GM12878 (cell line): ENCODE results near the gene EPHB1. TPM values are rescaled to one million over a fixed set of nuclear protein-coding genes. Genes with fewer than 3 reads are reported as not detected.
A peak's percentile ranks its signal among the peaks of the same experiment; 100 is the strongest.

Experiments
- ATAC-seq: fragments of 200-7000 bp; cut with Tn5 transposase; 3 replicates; pipeline ENCODE4 v1.9.1; 2020; ENCODE audit warnings: mild to moderate bottlenecking, moderate library complexity
- BruUV-seq: library from RNA; stranded (reverse); fragments of 400-500 nt; replicated peaks from 2 replicates; lab custom pipeline; 2021; lab: Mats Ljungman, UMichigan
- CTCF ChIA-PET: fragments of 300-600 bp; sonication (Branson Sonifier 250); formaldehyde crosslinking; extraction: SDS; loops from one replicate; lab custom pipeline; 2021; ENCODE audit warnings: inconsistent platforms; lab: Yijun Ruan, JAX
- POLR2A ChIA-PET: fragments of 350-600 bp; formaldehyde crosslinking; extraction: SDS; loops from one replicate; lab custom pipeline; 2021; ENCODE audit warnings: inconsistent platforms; lab: Charles Lee
- RAD21 ChIA-PET: fragments of 300-600 bp; sonication (Branson Sonifier 250); formaldehyde crosslinking; loops from one replicate; lab custom pipeline; 2023; ENCODE audit warnings: antibody characterized with exemption; ENCODE audit not compliant: unreplicated experiment; lab: Charles Lee
- SMC1A ChIA-PET: fragments of 300-600 bp; sonication (Branson Sonifier 250); formaldehyde crosslinking; loops from one replicate; lab custom pipeline; 2023; ENCODE audit not compliant: unreplicated experiment, uncharacterized antibody; lab: Charles Lee
- DNase-seq: peaks from one replicate; pipeline ENCODE4 v3.0.0-alpha.2; 2011; ENCODE audit warnings: low read depth, low spot score
- FAIRE-seq: peaks from 3 replicates; lab custom pipeline; 2011; peaks lifted over from hg19 to GRCh38; lab: Jason Lieb, UNC
- H2AFZ ChIP-seq: 2 replicates; pipeline ENCODE4 v1.6.0; 2011; ENCODE audit warnings: low read depth, low read length, control low read depth; ENCODE audit not compliant: control insufficient read depth
- H3K27ac ChIP-seq: 2 replicates; pipeline ENCODE4 v1.5.1; 2011; ENCODE audit warnings: control low read depth; ENCODE audit not compliant: control insufficient read depth, insufficient read depth
- H3K27me3 ChIP-seq, 2 experiments: replicated peaks in 1 of 2; 2 replicates each; pipeline versions ENCODE4 v1.6.0 to v1.6.1; 2011; ENCODE audit warnings: low read length in 1 of 2; ENCODE audit not compliant: control insufficient read depth in 2 of 2, insufficient read depth in 2 of 2
- H3K36me3 ChIP-seq, 2 experiments: 2 replicates each; pipeline ENCODE4 v1.5.1; 2011; ENCODE audit warnings: low read length in 1 of 2; ENCODE audit not compliant: control insufficient read depth in 2 of 2, insufficient read depth in 2 of 2
- H3K4me1 ChIP-seq: 2 replicates; pipeline ENCODE4 v1.6.1; 2011; ENCODE audit warnings: mild to moderate bottlenecking, low read length, moderate library complexity, mixed read lengths; ENCODE audit not compliant: control insufficient read depth, insufficient read depth
- H3K4me2 ChIP-seq: 2 replicates; pipeline ENCODE4 v1.6.0; 2011; ENCODE audit warnings: control low read depth; ENCODE audit not compliant: control insufficient read depth, insufficient read depth
- H3K4me3 ChIP-seq: fragments of 200-600 bp; sonication (generic); 2 replicates; pipeline ENCODE4 v1.5.1; 2016
- H3K79me2 ChIP-seq: 2 replicates; pipeline ENCODE4 v1.6.0; 2011; ENCODE audit warnings: low read length; ENCODE audit not compliant: control insufficient read depth, insufficient read depth
- H3K9ac ChIP-seq: 2 replicates; pipeline ENCODE4 v1.8.0; 2011; ENCODE audit warnings: low read length, control low read depth, mixed read lengths; ENCODE audit not compliant: control insufficient read depth, insufficient read depth
- H3K9me3 ChIP-seq: replicated peaks from 3 replicates; pipeline ENCODE4 v1.5.1; 2011; ENCODE audit warnings: mild to moderate bottlenecking, low read length; ENCODE audit not compliant: control insufficient read depth, insufficient read depth
- H4K20me1 ChIP-seq: 2 replicates; pipeline ENCODE4 v1.6.0; 2011; ENCODE audit not compliant: control insufficient read depth, insufficient read depth
- BCL3 ChIP-seq: IDR thresholded peaks from 2 replicates; pipeline ENCODE4 v1.6.1; 2011; ENCODE audit warnings: borderline replicate concordance, low read depth, mild to moderate bottlenecking, moderate library complexity, low read length; ENCODE audit not compliant: insufficient read depth, poor library complexity, severe bottlenecking
- CREB1 ChIP-seq: IDR thresholded peaks from 2 replicates; pipeline ENCODE4 v1.6.1; 2012; ENCODE audit warnings: low read depth, mild to moderate bottlenecking, inconsistent platforms
- FOS ChIP-seq: IDR thresholded peaks from 3 replicates; pipeline ENCODE4 v1.6.1; 2011; ENCODE audit warnings: borderline replicate concordance; ENCODE audit not compliant: insufficient read length; ENCODE audit errors: extremely low read depth
- HCFC1 ChIP-seq: fragments of 150-350 bp; IDR thresholded peaks from 2 replicates; pipeline ENCODE4 v1.6.1; 2014; ENCODE audit warnings: low read length
- JUNB ChIP-seq: IDR thresholded peaks from 2 replicates; pipeline ENCODE4 v1.6.1; 2016; ENCODE audit warnings: antibody characterized with exemption, mild to moderate bottlenecking
- MTA3 ChIP-seq: IDR thresholded peaks from 2 replicates; pipeline ENCODE4 v1.6.1; 2012; ENCODE audit warnings: low read length, inconsistent platforms, borderline replicate concordance
- NKRF ChIP-seq: fragments of 450-650 bp; conservative IDR thresholded peaks from 2 replicates; pipeline ENCODE4 v1.6.1; 2017; ENCODE audit warnings: mild to moderate bottlenecking, moderate library complexity
- POLR2AphosphoS2 ChIP-seq: IDR thresholded peaks from 2 replicates; pipeline ENCODE4 v1.6.1; 2011; ENCODE audit warnings: low read depth, mild to moderate bottlenecking, low read length, improper control_type of control experiment, moderate library complexity
- POLR2AphosphoS5 ChIP-seq: IDR thresholded peaks from 2 replicates; pipeline ENCODE4 v1.6.1; 2011; ENCODE audit warnings: mild to moderate bottlenecking, low read length, inconsistent platforms
- RB1 ChIP-seq: fragments of 450-650 bp; formaldehyde crosslinking; IDR thresholded peaks from 2 replicates; pipeline ENCODE4 v1.6.1; 2017; ENCODE audit warnings: mild to moderate bottlenecking, borderline replicate concordance
- SUPT20H ChIP-seq: IDR thresholded peaks from 2 replicates; pipeline ENCODE4 v1.6.1; 2011; ENCODE audit warnings: low read depth, mild to moderate bottlenecking, low read length, moderate library complexity, borderline replicate concordance; ENCODE audit not compliant: control insufficient read depth
- TCF12 ChIP-seq: IDR thresholded peaks from 2 replicates; pipeline ENCODE4 v1.6.1; 2011; ENCODE audit warnings: low read depth, mild to moderate bottlenecking, low read length
- USF1 ChIP-seq: IDR thresholded peaks from 2 replicates; pipeline ENCODE4 v1.6.1; 2011; ENCODE audit warnings: borderline replicate concordance, low read depth, mild to moderate bottlenecking, moderate library complexity, mixed read lengths, low read length; ENCODE audit not compliant: insufficient read depth; ENCODE audit errors: extremely low read length
- YBX1 ChIP-seq: fragments of 450-650 bp; IDR thresholded peaks from 2 replicates; pipeline ENCODE4 v1.6.1; 2016; ENCODE audit warnings: antibody characterized with exemption
- ZBTB11 ChIP-seq: fragments of 450-650 bp; formaldehyde crosslinking; IDR thresholded peaks from 2 replicates; pipeline ENCODE4 v1.5.0; 2022; ENCODE audit warnings: mild to moderate bottlenecking, missing genetic modification characterization
- WGBS: methylation state at CpG from one replicate; pipeline ENCODE4 v1.1.6; 2016; ENCODE audit warnings: low lambda C conversion rate; ENCODE audit not compliant: insufficient replicate concordance, insufficient coverage; ENCODE audit errors: missing lambda C conversion rate; 5-methylcytosine and 5-hydroxymethylcytosine counted together
- in situ Hi-C: fragments of 300-500 bp; cut with MboI; formaldehyde crosslinking; loops from 9 replicates; pipeline ENCODE4 v1.14.3; 2018; ENCODE audit warnings: mixed read lengths
- intact Hi-C: fragments of 100-400 bp; cut with micrococcal nuclease; formaldehyde crosslinking; loops from one replicate; pipeline ENCODE4 v1.14.2; 2022; ENCODE audit not compliant: unreplicated experiment
- polyA plus RNA-seq, 11 experiments: library from polyadenylated mRNA; depleted of rRNA in 4 of 11; unstranded in 6 of 11; stranded (reverse) in 5 of 11; fragments of >200 nt; fragmentation: Nextera tagmentation in 4 of 11; fragmentation: Illumina TruSeq in 1 of 11; extraction: Ambion mirVana in 4 of 11; extraction: Trizol in 1 of 11; gene quantifications; 1 replicate in 1 of 11; 2 replicates in 10 of 11; pipeline versions ENCODE4 v1.2.1 to v1.2.3, GENCODE V29; 2011 to 2016; ENCODE audit warnings: inconsistent platforms in 2 of 11, missing spikeins in 2 of 11, low read depth in 1 of 11
- total RNA-seq, 4 experiments: library from RNA; depleted of rRNA in 3 of 4; stranded (reverse); fragments of >200 nt in 3 of 4; fragmentation: Illumina TruSeq in 1 of 4; extraction: Trizol in 1 of 4; gene quantifications; 2 replicates each; pipeline versions ENCODE4 v1.2.1 to v1.2.3, GENCODE V29; 2013 to 2021

Gene EPHB1
- total and polyA plus RNA-seq, 10 of the 15 experiments (the other 5 are each of a cell fraction or from before 2014, with no cell fraction given) = 0.33 to 23.8 (median 1.2) TPM

- FAIRE-seq (peak; percentile 23), ATAC-seq (peak; percentile 37)
- no peak for TF ChIP-seq POLR2AphosphoS5
- no peak for TF ChIP-seq FOS
- no peak for TF ChIP-seq CREB1
- TF ChIP-seq USF1 = no peak
- TF ChIP-seq NKRF = no peak
- TF ChIP-seq BCL3 = no peak
- TF ChIP-seq MTA3 = no peak
- TF ChIP-seq YBX1 = no peak
- no peak for TF ChIP-seq TCF12
- no peak for TF ChIP-seq HCFC1
- no peak for TF ChIP-seq POLR2AphosphoS2
- TF ChIP-seq ZBTB11 (CRISPR knock-in tag) = no peak
- TF ChIP-seq SUPT20H = no peak
- TF ChIP-seq RB1 = no peak
- no peak for TF ChIP-seq JUNB
Measured at GRCh38 chr3:134809427-134810051, 14.5 kb downstream of the EPHB1 start.

More at GRCh38 chr3:134809427-134810051, 14.5 kb downstream of the EPHB1 start:
- no peaks in the 10 kb centered on the region; the same call in 1 of the 2 replicates for H4K20me1 ChIP-seq
- whole genome bisulfite sequencing = 10% methylated on average over 5 of the region's 5 CpGs
- no peak for DNase-seq
- no peak overlapping the region for H3K27ac ChIP-seq
- peak overlapping the region; percentile 18; the same call in 1 of the 2 replicates for H3K4me2 ChIP-seq
- H3K27me3 ChIP-seq = no peaks in the 10 kb centered on the region
- H3K4me3 ChIP-seq = no peak overlapping the region
- H3K36me3 ChIP-seq = peaks cover 0 to 3% of the 10 kb centered on the region in 2 experiments; a peak in 1 of 4 replicates
- H3K9ac ChIP-seq = no peak overlapping the region
- intact Hi-C loops = no loop called here
- no TSS peak for BruUV-seq
- ChIA-PET POLR2A (interaction anchor here (1.0 to 2.7 kb wide), 5 partner anchors 9 to 95 kb away, joined by 3 to 7 read pairs (median 3); no protein-coding TSS in a partner anchor), SMC1A (interaction anchor here (0.9 to 4.2 kb wide), 11 partner anchors 9 to 430 kb away, joined by 3 to 24 read pairs (median 6); partner anchors contain the start of gene EPHB1), RAD21 (interaction anchor here (1.9 to 6.0 kb wide), 5 partner anchors 8 to 77 kb away, joined by 5 to 42 read pairs (median 11); partner anchors contain the start of gene EPHB1), CTCF (interaction anchor here (0.7 to 3.0 kb wide), 6 partner anchors 10 to 416 kb away, joined by 3 to 19 read pairs (median 3); partner anchors contain the start of gene EPHB1)
- in situ Hi-C loops = no loop called here
- peaks cover 41% of the 10 kb centered on the region for H3K79me2 ChIP-seq
- H3K4me1 ChIP-seq = peaks cover 15% of the 10 kb centered on the region
- no peak overlapping the region for H2AFZ ChIP-seq
- no peaks in the 10 kb centered on the region for H3K9me3 ChIP-seq
